Myocyte (in vitro differentiated cells): ENCODE results near the gene MST1R. TPM values are rescaled to one million over a fixed set of nuclear protein-coding genes. Genes with fewer than 3 reads are reported as not detected.

Source experiments
- DNase-seq: peaks from one replicate; pipeline ENCODE4 v3.0.0-alpha.2; 2012; ENCODE audit warnings: low read depth
- total RNA-seq: library from RNA; depleted of rRNA; stranded (reverse); fragments of >200 nt; gene quantifications from 2 replicates; pipeline ENCODE4 v1.2.3, GENCODE V29; 2014

The MST1R gene
- total RNA-seq, 1 donor from 2014 or later, result 0.27 TPM

DNA sequence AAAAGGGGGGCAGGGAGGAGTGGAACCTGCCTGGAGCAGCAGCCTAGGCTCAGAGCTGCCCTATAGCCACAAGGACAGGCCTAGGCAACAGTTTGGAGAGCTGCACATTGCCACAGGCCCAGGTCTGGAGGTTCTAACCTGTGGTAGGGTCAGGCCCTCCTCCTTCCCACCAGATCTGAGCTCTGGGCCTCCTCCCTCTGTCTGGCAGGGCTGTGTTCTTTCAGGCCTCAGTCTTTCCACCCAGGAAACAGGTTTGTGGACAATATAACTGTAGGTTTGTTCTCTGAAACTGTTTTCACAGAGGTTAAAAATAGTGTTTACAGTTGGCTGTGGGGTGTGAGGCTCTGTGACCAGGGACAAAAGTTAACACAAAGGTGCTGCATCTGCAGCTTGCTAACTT is 25.0 kb downstream of the MST1R start:
- no peak for DNase-seq

DNA sequence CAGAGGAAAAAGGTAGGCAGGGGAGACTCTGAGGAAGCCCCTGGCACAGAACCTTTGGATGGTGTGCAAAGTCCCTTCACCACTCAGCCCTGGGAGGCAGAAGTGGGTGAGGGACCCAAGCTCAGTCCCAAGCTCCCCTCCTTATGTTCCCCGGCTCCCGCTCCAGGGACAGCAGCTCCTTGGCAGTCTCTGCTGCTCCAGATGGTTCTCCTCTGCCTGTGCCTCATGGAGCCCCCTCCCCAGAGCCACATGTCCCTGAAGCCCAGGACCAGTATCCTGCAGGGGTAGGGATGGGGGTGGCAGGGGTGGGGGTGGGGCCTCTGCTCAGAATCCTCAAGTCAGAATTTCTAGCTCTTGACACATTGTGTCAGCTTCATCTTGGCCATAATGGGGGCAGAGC is 26.0 kb downstream of the MST1R start:
- no peak for DNase-seq

DNA sequence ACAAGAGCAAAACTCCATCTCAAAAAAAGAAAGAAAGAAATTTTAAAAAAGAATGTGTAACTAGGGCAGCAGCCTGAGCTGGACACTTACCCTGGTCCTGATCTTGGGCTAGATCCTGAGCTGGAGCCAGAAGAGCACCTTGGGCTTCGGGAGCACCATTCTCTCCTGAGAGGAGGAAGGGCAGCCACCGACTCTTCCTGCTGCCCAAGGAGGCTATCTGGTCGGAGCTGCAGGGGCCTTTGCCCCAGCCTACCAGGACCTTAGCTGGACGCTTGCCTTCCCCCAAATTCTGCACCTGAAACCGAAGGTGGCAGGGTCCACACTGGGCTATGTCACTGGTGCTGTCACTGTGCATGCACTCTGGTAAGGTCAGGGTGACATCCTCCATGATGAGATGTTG is 27.1 kb downstream of the MST1R start:
- no peak for DNase-seq

- DNase-seq, result no peak
Measured at GRCh38 chr3:49873623-49874022, 30.1 kb downstream of the MST1R start.

GRCh38 chr3:49872801-49873281 is 30.8 kb downstream of the MST1R start:
- no peak for DNase-seq

- no peak for DNase-seq
Measured at GRCh38 chr3:49871531-49872153, 32.0 kb downstream of the MST1R start.

DNA sequence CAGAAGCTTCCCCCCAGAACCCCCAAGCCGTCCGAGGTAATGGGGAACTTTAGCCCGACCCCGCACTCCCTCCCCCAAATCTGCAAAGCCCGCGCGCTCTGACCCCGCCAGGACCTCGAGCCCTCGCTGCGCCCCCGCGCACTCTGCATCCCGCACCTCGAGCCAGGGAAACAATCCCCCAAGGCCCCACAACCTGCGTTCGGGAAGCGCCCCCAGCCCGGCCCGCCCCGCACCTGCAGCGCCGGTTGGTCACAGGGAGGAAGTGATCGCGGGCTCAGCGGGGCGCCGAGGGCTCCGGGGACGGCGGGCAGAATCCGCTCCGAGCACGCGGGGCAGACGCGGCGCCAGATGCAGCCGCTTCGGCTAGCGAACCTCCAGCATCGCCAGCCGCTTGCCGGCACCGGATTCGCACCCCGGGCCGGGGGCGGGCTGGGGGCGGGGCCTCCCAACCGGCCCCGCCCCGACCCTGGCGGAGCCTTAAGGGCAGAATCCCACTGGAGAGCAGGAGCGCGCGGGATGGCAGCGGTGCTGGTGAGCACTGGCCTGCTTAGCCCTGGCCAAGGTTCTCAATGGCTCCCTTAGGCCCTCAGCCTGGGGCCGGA is 34.0 kb downstream of the MST1R start, which contains the start of gene CAMKV:
Gene CAMKV, minus strand, starts transcription at position 382 of the 602 bp plus-strand sequence. CDS start 7,518 bp downstream, outside the sequence.
- DNase-seq, result no peak

DNA sequence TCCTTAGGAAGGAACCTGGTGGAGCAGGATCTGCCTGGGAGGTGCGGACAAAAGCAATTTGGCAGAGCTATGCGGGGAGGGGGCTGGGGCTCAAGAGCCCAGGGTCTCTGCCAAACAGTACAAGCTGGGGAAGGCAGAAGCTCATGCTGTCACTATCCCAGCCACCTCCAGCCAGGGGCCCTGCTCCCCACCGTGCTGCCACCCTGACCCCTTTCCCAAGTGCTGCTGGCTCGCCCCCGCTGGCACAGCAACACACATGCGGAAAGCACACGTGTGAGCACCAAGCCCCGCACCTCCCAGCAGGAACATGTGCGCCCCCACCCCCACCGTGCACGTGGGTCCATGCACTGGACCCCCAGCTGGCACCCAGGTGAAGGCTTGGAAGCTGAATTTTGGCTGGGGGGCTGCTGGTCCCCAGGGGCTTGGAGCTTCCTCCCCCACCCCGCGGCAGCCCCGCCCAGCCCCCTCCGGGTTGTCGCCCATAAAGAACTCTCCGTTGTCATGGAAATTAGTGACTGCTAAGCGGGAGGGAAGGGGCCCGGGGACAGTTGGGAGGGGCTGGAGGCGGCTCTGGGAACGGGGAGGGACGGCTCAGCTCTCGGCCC is 34.7 kb downstream of the MST1R start:
- no peak for DNase-seq

DNA sequence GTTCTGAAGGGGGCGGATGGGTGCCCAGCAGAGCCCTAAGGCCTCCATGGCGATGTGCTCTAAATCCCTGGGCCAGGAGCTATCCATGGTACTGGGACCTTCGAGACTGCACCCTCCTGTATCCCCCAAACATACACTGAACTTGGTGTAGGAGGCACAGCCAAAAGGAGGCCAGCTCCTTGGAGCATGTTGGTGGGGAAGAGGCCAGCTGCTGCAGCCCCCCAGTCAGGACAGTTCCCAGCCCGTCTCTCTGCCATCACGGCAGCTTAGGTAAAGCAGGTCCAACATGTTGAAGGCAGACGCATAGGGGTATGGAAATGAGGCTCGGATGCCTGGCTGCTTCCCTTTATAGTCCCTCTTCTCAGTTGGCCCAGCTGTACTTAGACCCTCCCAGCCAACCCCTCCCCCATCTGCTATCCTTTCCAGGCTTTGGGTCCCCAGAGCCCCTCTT is 35.8 kb downstream of the MST1R start:
- DNase-seq, result peak; percentile 66

DNA sequence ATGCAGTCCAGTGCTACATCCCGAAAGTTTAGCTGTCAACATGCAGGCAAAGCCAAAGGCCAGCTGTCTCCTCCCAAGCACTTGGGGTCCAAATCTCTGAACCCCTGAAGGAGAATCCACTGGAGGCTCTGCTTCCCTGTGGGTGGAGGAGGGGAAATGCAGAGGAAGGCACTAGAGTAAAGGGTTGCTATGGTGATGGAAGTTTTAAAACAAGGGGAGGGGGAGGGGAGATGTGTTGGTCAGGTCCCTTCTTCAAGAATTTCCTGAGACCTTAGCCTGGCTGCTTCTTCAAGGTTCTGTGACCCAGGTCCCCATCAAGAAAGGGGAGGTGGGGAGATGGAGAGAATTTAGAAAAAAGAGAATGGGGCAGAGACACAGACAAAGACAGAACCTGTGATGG is 36.3 kb downstream of the MST1R start:
- no peak for DNase-seq

GRCh38 chr3:49865198-49865784 is 38.4 kb downstream of the MST1R start:
- DNase-seq, result peak; percentile 49

GRCh38 chr3:49864505-49864904 is 39.2 kb downstream of the MST1R start:
- DNase-seq, result no peak

DNA sequence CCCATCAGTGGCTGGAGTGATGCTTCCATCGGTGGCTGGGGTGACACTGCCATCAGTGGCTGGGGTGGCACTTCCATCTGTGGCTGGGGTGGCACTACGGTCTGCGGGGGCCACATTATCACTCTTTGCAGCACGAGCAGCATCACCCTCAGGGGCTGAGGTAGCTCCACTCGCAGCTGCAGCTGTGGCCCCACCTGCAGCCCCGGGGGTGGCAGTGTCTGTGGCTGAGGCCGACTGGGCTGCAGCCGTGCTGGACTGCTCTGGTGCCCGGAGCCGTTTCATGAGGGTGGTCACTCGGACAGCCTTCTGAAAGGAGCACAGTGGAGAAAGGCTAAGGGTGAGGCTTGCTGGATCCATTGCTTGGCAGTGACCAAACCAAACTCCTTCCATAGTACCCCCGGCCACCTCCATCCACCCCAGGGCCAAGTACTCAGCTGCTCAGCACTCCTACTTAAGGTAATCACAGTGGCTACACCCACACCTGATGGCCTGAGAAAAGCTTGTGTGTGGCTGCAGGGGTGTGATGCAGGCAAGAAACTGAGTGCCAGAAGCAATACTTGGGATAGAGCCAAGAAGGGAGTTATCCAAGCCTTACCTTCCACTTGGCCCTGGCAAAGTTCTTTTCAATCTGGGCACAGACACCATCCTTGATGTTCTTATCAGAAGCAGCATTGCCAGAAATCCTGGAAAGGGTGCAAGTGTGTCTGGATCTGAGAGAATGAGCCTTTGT is 43.9 kb downstream of the MST1R start:
- no peak for DNase-seq

DNA sequence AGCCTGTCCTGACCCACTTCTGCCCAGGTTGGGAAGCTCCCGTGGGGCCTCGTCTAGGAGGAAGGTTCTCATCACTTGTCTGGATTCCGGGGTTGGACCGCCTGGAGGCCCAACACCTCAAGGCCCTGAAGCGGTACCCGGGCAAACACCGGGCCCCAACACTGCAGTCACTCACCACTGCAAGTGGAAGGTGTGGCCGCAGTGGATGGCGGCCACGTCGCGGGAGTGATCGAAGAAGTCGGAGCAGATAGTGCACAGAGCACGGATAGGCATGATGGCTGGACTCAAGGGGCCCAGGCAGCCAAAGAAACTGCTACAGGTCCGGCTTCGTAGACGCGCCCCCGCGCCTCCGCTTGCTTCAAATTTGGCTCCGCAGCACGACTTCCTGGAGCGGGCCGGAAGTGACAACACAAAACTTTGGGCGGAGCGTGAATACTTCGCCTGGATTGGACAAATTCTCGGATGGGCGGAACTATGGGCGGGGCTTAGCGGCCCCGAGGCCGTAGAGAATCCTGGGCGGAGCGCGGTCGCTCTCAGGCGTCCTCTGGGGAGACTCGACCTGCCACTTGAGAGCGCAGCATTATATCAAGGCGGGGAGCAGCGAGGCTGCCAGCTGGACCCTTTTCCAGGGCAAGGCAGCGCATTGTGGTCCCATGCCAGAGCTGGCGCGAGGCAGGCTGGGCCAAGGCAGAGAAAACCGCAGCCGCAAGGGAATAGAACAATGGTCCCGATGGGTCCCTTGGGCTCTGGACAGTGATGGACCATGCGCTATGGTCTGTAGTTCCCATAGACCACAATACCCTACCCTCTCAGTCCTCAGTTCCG is 47.3 kb downstream of the MST1R start, which contains the start of gene TRAIP:
Gene TRAIP, minus strand, starts transcription at position 384 of the 825 bp plus-strand sequence. Its CDS starts 111 bp downstream, at position 273.
- peak; percentile 97 for DNase-seq

DNA sequence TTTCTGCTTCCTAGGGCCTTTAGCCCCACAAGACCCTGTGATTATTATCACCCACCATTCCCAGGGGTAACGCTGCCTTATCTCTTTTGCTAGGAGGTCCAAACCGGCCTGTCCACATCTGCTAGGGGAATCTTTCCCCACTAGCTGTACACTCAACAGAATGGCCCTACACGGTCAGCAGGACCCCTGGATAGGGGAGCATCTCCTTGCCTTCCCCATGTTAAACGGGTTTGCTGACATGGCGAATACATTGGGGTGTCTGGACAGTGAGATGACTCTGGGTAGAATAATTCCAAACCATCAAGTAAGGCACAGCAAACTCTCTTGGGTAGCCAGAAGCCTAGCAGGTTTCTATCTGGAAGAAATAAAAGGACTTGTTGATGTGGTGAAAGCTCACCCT is 48.0 kb downstream of the MST1R start:
- DNase-seq, result no peak

DNA sequence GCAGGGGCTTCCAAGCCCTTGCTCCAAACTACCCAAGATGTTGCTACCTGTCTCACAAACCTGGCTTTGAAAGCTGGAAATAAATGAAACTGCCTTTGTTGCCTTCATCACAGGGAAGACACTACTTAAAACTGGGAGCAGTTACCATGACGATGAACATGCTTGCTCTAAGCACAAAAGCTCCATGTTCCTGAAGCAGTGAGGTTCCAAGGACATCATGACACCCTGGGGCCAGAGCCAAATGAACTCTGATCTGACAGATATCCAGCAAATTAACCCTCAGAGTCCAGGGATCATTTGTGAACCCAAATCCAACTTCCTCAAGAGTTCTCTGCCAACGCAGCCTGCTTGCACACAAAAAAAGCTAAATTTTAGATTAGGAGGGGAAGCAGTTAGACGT is 58.0 kb downstream of the MST1R start:
- no peak for DNase-seq

- DNase-seq, result no peak
Measured at GRCh38 chr3:49844464-49845183, 59.0 kb downstream of the MST1R start.

DNA sequence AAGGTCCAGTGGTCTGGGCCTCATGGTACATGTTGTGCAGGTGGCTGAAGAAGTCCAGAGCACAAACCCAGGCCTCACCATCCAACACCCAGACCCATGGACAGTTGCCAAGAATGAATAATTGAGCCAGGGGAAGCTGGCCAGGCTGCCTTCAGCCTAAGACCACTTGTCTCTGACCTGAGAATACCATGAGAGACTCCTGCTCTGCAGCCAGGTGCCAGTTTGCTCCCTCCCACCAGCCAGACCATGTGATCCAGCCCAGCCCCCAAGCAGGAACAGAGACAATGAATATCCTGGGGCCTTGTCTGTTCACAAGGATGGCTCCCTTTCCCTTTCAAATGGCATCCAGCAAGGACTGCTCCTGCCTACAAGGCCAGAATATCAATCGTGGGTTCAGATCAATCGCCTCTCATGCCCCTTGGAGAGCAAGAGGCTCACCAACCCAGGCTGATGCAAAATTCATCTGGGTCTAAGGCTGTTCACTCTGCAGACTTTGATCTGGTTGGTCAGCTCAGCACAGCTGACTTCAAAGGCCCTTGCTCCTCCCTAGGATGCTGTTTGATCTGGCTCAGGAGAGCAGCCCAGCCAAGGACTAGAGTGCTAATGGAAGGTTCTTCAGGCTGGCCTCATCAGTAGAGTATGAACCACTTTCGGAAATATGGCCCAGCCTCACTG is 60.7 kb downstream of the MST1R start:
- no peak for DNase-seq

- no peak for DNase-seq
Measured at GRCh38 chr3:49841806-49842205, 61.9 kb downstream of the MST1R start.
